ENCODE data around the gene NT5C1B. TPM values are rescaled to one million over a fixed set of nuclear protein-coding genes. Genes with fewer than 3 reads are reported as not detected.

Gene NT5C1B
- polyA plus RNA-seq, 1 donor = 0.25 TPM

GRCh38 chr2:18599509-18600254, 10.3 kb upstream of the NT5C1B start:
- DNase-seq (ENCODE audit: low read depth) = no peak

- no peak for DNase-seq (ENCODE audit: low read depth)
Measured at GRCh38 chr2:18598848-18599484, 9.6 kb upstream of the NT5C1B start.

GRCh38 chr2:18597618-18598017, 8.2 kb upstream of the NT5C1B start:
- no peak for DNase-seq (ENCODE audit: low read depth)

- DNase-seq (ENCODE audit: low read depth) = no peak
Measured at GRCh38 chr2:18596993-18597392, 7.6 kb upstream of the NT5C1B start.

GRCh38 chr2:18593496-18593895, 4.1 kb upstream of the NT5C1B start:
- DNase-seq (ENCODE audit: low read depth) = no peak

GRCh38 chr2:18592372-18592771, 3.0 kb upstream of the NT5C1B start:
- no peak for DNase-seq (ENCODE audit: low read depth)

- no peak for DNase-seq (ENCODE audit: low read depth)
Measured at GRCh38 chr2:18588802-18589201, 567 bp downstream of the NT5C1B start.

GRCh38 chr2:18588049-18588448, 1.3 kb downstream of the NT5C1B start:
- DNase-seq (ENCODE audit: low read depth) = no peak

- no peak for DNase-seq (ENCODE audit: low read depth)
Measured at GRCh38 chr2:18585526-18585925, 3.8 kb downstream of the NT5C1B start.

- no peak for DNase-seq (ENCODE audit: low read depth)
Measured at GRCh38 chr2:18584608-18584954, 4.8 kb downstream of the NT5C1B start.

GRCh38 chr2:18583905-18584607, 5.3 kb downstream of the NT5C1B start:
- DNase-seq (ENCODE audit: low read depth) = no peak

- DNase-seq (ENCODE audit: low read depth) = no peak
Measured at GRCh38 chr2:18580606-18581005, 8.8 kb downstream of the NT5C1B start.

- DNase-seq (ENCODE audit: low read depth) = no peak
Measured at GRCh38 chr2:18578033-18578432, 11.3 kb downstream of the NT5C1B start.

GRCh38 chr2:18566145-18566769, 23.1 kb downstream of the NT5C1B start:
- no peak for DNase-seq (ENCODE audit: low read depth)

GRCh38 chr2:18560797-18561085, 28.6 kb downstream of the NT5C1B start:
- no peak for DNase-seq (ENCODE audit: low read depth)

GRCh38 chr2:18560031-18560796, 29.2 kb downstream of the NT5C1B start, which contains the start of gene RDH14:
Gene RDH14, minus strand, starts transcription at chr2:18560653. Its CDS starts 81 bp downstream, at chr2:18560572.
- DNase-seq (ENCODE audit: low read depth) = peak; percentile 67

- no peak for DNase-seq (ENCODE audit: low read depth)
Measured at GRCh38 chr2:18559531-18560030, 29.8 kb downstream of the NT5C1B start.

GRCh38 chr2:18558458-18558857, 30.9 kb downstream of the NT5C1B start:
- DNase-seq (ENCODE audit: low read depth) = no peak

- DNase-seq (ENCODE audit: low read depth) = no peak
Measured at GRCh38 chr2:18557121-18557520, 32.2 kb downstream of the NT5C1B start.

GRCh38 chr2:18552351-18553077, 36.9 kb downstream of the NT5C1B start:
- DNase-seq (ENCODE audit: low read depth) = no peak

- no peak for DNase-seq (ENCODE audit: low read depth)
Measured at GRCh38 chr2:18551623-18552022, 37.7 kb downstream of the NT5C1B start.

Measured in forelimb muscle (tissue), 1 donor.